CD8-positive, alpha-beta memory T cell (primary cell): Measurements from ENCODE around the gene CCNI2. TPM values are rescaled to one million over a fixed set of nuclear protein-coding genes. Genes with fewer than 3 reads are reported as not detected.

Experiments
- CTCF ChIA-PET: fragments of 350-600 bp; sonication (Branson Sonifier 250); formaldehyde crosslinking; loops from one replicate; lab custom pipeline; 2021; ENCODE audit warnings: antibody characterized with exemption; lab: Charles Lee
- POLR2A ChIA-PET: fragments of 350-600 bp; sonication (Branson Sonifier 250); formaldehyde crosslinking; loops from one replicate; lab custom pipeline; 2021; ENCODE audit warnings: antibody characterized with exemption; lab: Charles Lee
- DNase-seq, 5 donors: peaks; one replicate each; pipeline versions ENCODE4 v3.0.0 to v3.0.0-alpha.2; 2020 to 2022; ENCODE audit warnings: mixed read lengths in 1 of 5
- H3K27ac ChIP-seq: one replicate; pipeline ENCODE4 v1.7.0; 2013; ENCODE audit warnings: low read depth, mild to moderate bottlenecking, low read length, moderate library complexity
- H3K27me3 ChIP-seq: 2 replicates; pipeline ENCODE4 v1.7.0; 2013; ENCODE audit warnings: low read length, mild to moderate bottlenecking; ENCODE audit not compliant: insufficient read depth, poor library complexity, severe bottlenecking
- H3K36me3 ChIP-seq: 2 replicates; pipeline ENCODE4 v1.7.0; 2013; ENCODE audit warnings: mild to moderate bottlenecking, low read length, moderate library complexity; ENCODE audit not compliant: insufficient read depth
- H3K4me1 ChIP-seq: 2 replicates; pipeline ENCODE4 v1.7.0; 2013; ENCODE audit warnings: mild to moderate bottlenecking, low read length, moderate library complexity; ENCODE audit not compliant: insufficient read depth
- H3K4me3 ChIP-seq: 2 replicates; pipeline ENCODE4 v1.7.0; 2013; ENCODE audit warnings: mild to moderate bottlenecking, low read length
- H3K9me3 ChIP-seq: 2 replicates; pipeline ENCODE4 v1.7.0; 2013; ENCODE audit warnings: mild to moderate bottlenecking, low read length
- H3K27ac Mint-ChIP-seq, 8 donors: one replicate each; pipeline ENCODE4 v1.8.0; 2020 to 2021; ENCODE audit warnings: mixed read lengths in 8 of 8, mild to moderate bottlenecking in 6 of 8, inconsistent platforms in 3 of 8, moderate library complexity in 3 of 8
- H3K27me3 Mint-ChIP-seq, 2 donors: one replicate each; pipeline ENCODE4 v1.8.0; 2020 to 2021; ENCODE audit warnings: mixed read lengths in 2 of 2, mild to moderate bottlenecking in 1 of 2, moderate library complexity in 1 of 2
- H3K36me3 Mint-ChIP-seq, 3 donors: one replicate each; pipeline ENCODE4 v1.8.0; 2020 to 2021; ENCODE audit warnings: mixed read lengths in 3 of 3, inconsistent platforms in 1 of 3, mild to moderate bottlenecking in 1 of 3
- H3K4me1 Mint-ChIP-seq, 3 donors: one replicate each; pipeline ENCODE4 v1.8.0; 2020 to 2021; ENCODE audit warnings: mixed read lengths in 3 of 3, inconsistent platforms in 1 of 3, mild to moderate bottlenecking in 1 of 3
- H3K4me3 Mint-ChIP-seq, 7 donors: one replicate each; pipeline ENCODE4 v1.8.0; 2020 to 2021; ENCODE audit warnings: mixed read lengths in 7 of 7, mild to moderate bottlenecking in 6 of 7, moderate library complexity in 4 of 7, inconsistent platforms in 2 of 7
- H3K9me3 Mint-ChIP-seq, 5 donors: one replicate each; pipeline ENCODE4 v1.8.0; 2020 to 2022; ENCODE audit warnings: mixed read lengths in 5 of 5, mild to moderate bottlenecking in 3 of 5, moderate library complexity in 2 of 5, inconsistent platforms in 1 of 5
- polyA plus RNA-seq: library from polyadenylated mRNA; unstranded; fragments of 300-500 nt; fragmentation: Illumina TruSeq; gene quantifications from one replicate; pipeline ENCODE4 v1.2.3, GENCODE V29; 2021
- total RNA-seq, 2 experiments: library from RNA; stranded (reverse); gene quantifications; one replicate each; pipeline ENCODE4 v1.2.3, GENCODE V29; 2021

Gene CCNI2
- total RNA-seq (1 to 10 TPM; 8.8 to 9.1 TPM), polyA plus RNA-seq (3.4 TPM)

GRCh38 chr5:132746954-132747615, at the start of gene CCNI2:
Gene CCNI2, plus strand, starts transcription at chr5:132747426. Its CDS starts 70 bp downstream, at chr5:132747496.
- no peaks in the 10 kb centered on the region for H3K4me1 ChIP-seq
- H3K27me3 ChIP-seq, result no peaks in the 10 kb centered on the region
- POLR2A ChIA-PET, result interaction anchor here (0.5 to 2.2 kb wide), 6 partner anchors 9 to 308 kb away, joined by 3 to 29 read pairs (median 4); partner anchors contain the start of genes KIF3A and SEPTIN8
- CTCF ChIA-PET, result interaction anchor here (0.7 to 4.4 kb wide), 19 partner anchors 8 to 136 kb away, joined by 3 to 29 read pairs (median 4); partner anchors contain the start of genes GDF9, KIF3A and UQCRQ
- peak within 1 kb of the TSS; percentile 57 for H3K4me3 ChIP-seq
- H3K4me1 Mint-ChIP-seq, result peaks cover 7 to 29% (median 9%) of the 10 kb centered on the region in 3 donors
- no peaks in the 10 kb centered on the region for H3K36me3 ChIP-seq
- H3K27ac Mint-ChIP-seq, result peak within 1 kb of the TSS; percentile 7 to 94 (median 72)
- no peaks in the 10 kb centered on the region for H3K9me3 Mint-ChIP-seq
- H3K27me3 Mint-ChIP-seq, result peaks cover 0 to 3% of the 10 kb centered on the region in 2 donors
- peaks cover 0 to 12% (median 0%) of the 10 kb centered on the region in 3 donors for H3K36me3 Mint-ChIP-seq
- DNase-seq, result peak; percentile 54 to 82 (median 70)
- H3K4me3 Mint-ChIP-seq, result peak within 1 kb of the TSS; percentile 64 to 93 (median 82)
- peak within 1 kb of the TSS; percentile 38 for H3K27ac ChIP-seq
- no peaks in the 10 kb centered on the region for H3K9me3 ChIP-seq

- H3K9me3 ChIP-seq, result no peaks in the 10 kb centered on the region
- no peaks in the 10 kb centered on the region for H3K4me1 Mint-ChIP-seq
- H3K36me3 Mint-ChIP-seq, result peaks cover 27 to 57% (median 34%) of the 10 kb centered on the region in 3 donors
- no peak overlapping the region for H3K4me3 ChIP-seq
- no peak overlapping the region for H3K27ac ChIP-seq
- no peaks in the 10 kb centered on the region for H3K27me3 Mint-ChIP-seq
- POLR2A ChIA-PET, result no interaction called here
- H3K27me3 ChIP-seq, result no peaks in the 10 kb centered on the region
- no peaks in the 10 kb centered on the region for H3K9me3 Mint-ChIP-seq
- no peak overlapping the region for H3K4me3 Mint-ChIP-seq
- H3K4me1 ChIP-seq, result no peaks in the 10 kb centered on the region
- DNase-seq, result no peak
- no peak overlapping the region for H3K27ac Mint-ChIP-seq
- CTCF ChIA-PET, result no interaction called here
- H3K36me3 ChIP-seq, result peaks cover 8% of the 10 kb centered on the region
Measured at GRCh38 chr5:132704875-132705274, 42.4 kb upstream of the CCNI2 start.

GRCh38 chr5:132708645-132709044, 38.6 kb upstream of the CCNI2 start:
- no peak for DNase-seq
- ChIA-PET POLR2A (no interaction called here), CTCF (interaction anchor here (1.1 kb wide), 1 partner anchor 14 kb away, joined by 3 read pairs; no protein-coding TSS in a partner anchor)
- H3K9me3 ChIP-seq, result no peaks in the 10 kb centered on the region
- H3K27me3 ChIP-seq, result no peaks in the 10 kb centered on the region
- Mint-ChIP-seq H3K9me3 (no peaks in the 10 kb centered on the region), H3K36me3 (peaks cover 4 to 47% (median 17%) of the 10 kb centered on the region in 3 donors), H3K27me3 (no peaks in the 10 kb centered on the region), H3K4me3 (no peak overlapping the region), H3K4me1 (no peaks in the 10 kb centered on the region), H3K27ac (peak overlapping the region in 1 of 8 donors; percentile 36)
- no peaks in the 10 kb centered on the region for H3K4me1 ChIP-seq
- H3K27ac ChIP-seq, result no peak overlapping the region
- peaks cover 4% of the 10 kb centered on the region for H3K36me3 ChIP-seq
- no peak overlapping the region for H3K4me3 ChIP-seq

- H3K36me3 ChIP-seq, result no peaks in the 10 kb centered on the region
- H3K4me1 Mint-ChIP-seq, result peaks cover 0 to 12% (median 11%) of the 10 kb centered on the region in 3 donors
- no peaks in the 10 kb centered on the region for H3K27me3 ChIP-seq
- no peaks in the 10 kb centered on the region for H3K9me3 ChIP-seq
- CTCF ChIA-PET, result interaction anchor here (1.0 to 1.2 kb wide), 2 partner anchors 33 to 42 kb away, joined by 3 to 5 read pairs; partner anchors contain the start of gene CCNI2
- no peak overlapping the region for H3K27ac ChIP-seq
- H3K4me3 ChIP-seq, result no peak overlapping the region
- H3K36me3 Mint-ChIP-seq, result peaks cover 4 to 58% (median 10%) of the 10 kb centered on the region in 3 donors
- H3K4me1 ChIP-seq, result no peaks in the 10 kb centered on the region
- DNase-seq, result peak in 1 of 5 donors; percentile 9
- H3K9me3 Mint-ChIP-seq, result no peaks in the 10 kb centered on the region
- peak overlapping the region in 1 of 8 donors; percentile 51 for H3K27ac Mint-ChIP-seq
- H3K4me3 Mint-ChIP-seq, result peak overlapping the region in 1 of 7 donors; percentile 26
- no peaks in the 10 kb centered on the region for H3K27me3 Mint-ChIP-seq
- POLR2A ChIA-PET, result no interaction called here
Measured at GRCh38 chr5:132714456-132715307, 32.5 kb upstream of the CCNI2 start.

GRCh38 chr5:132718544-132719312, 28.5 kb upstream of the CCNI2 start:
- no peaks in the 10 kb centered on the region for H3K4me1 ChIP-seq
- H3K27me3 ChIP-seq, result no peaks in the 10 kb centered on the region
- Mint-ChIP-seq H3K9me3 (no peaks in the 10 kb centered on the region), H3K4me1 (peaks cover 0 to 12% (median 11%) of the 10 kb centered on the region in 3 donors), H3K27me3 (no peaks in the 10 kb centered on the region), H3K27ac (peak overlapping the region in 1 of 8 donors; percentile 26), H3K36me3 (peaks cover 0 to 61% (median 8%) of the 10 kb centered on the region in 3 donors), H3K4me3 (peak overlapping the region in 1 of 7 donors; percentile 18)
- no peak overlapping the region for H3K27ac ChIP-seq
- no peaks in the 10 kb centered on the region for H3K9me3 ChIP-seq
- CTCF ChIA-PET, result interaction anchor here (1.4 kb wide), 1 partner anchor 15 kb away, joined by 5 read pairs; no protein-coding TSS in a partner anchor
- DNase-seq, result no peak
- no peak overlapping the region for H3K4me3 ChIP-seq
- POLR2A ChIA-PET, result interaction anchor here (0.6 kb wide), 1 partner anchor 181 kb away, joined by 3 read pairs; no protein-coding TSS in a partner anchor
- H3K36me3 ChIP-seq, result peaks cover 6% of the 10 kb centered on the region

- H3K9me3 Mint-ChIP-seq, result no peaks in the 10 kb centered on the region
- peaks cover 0 to 55% (median 26%) of the 10 kb centered on the region in 3 donors for H3K36me3 Mint-ChIP-seq
- H3K4me3 ChIP-seq, result no peak overlapping the region
- DNase-seq, result no peak
- no peaks in the 10 kb centered on the region for H3K27me3 ChIP-seq
- peaks cover 10 to 15% (median 10%) of the 10 kb centered on the region in 3 donors for H3K4me1 Mint-ChIP-seq
- H3K9me3 ChIP-seq, result no peaks in the 10 kb centered on the region
- H3K27me3 Mint-ChIP-seq, result peaks cover 0 to 1% of the 10 kb centered on the region in 2 donors
- H3K4me3 Mint-ChIP-seq, result no peak overlapping the region
- H3K27ac ChIP-seq, result no peak overlapping the region
- ChIA-PET CTCF (no interaction called here), POLR2A (no interaction called here)
- no peaks in the 10 kb centered on the region for H3K36me3 ChIP-seq
- no peak overlapping the region for H3K27ac Mint-ChIP-seq
- H3K4me1 ChIP-seq, result no peaks in the 10 kb centered on the region
Measured at GRCh38 chr5:132725745-132726144, 21.5 kb upstream of the CCNI2 start.

GRCh38 chr5:132729896-132730295, 17.3 kb upstream of the CCNI2 start:
- CTCF ChIA-PET, result no interaction called here

More at GRCh38 chr5:132729896-132730295, 17.3 kb upstream of the CCNI2 start:
- POLR2A ChIA-PET, result no interaction called here
- no peaks in the 10 kb centered on the region for H3K9me3 ChIP-seq
- Mint-ChIP-seq H3K9me3 (no peaks in the 10 kb centered on the region), H3K4me1 (peaks cover 18 to 30% (median 27%) of the 10 kb centered on the region in 3 donors), H3K4me3 (no peak overlapping the region), H3K27ac (no peak overlapping the region), H3K27me3 (peaks cover 0 to 1% of the 10 kb centered on the region in 2 donors), H3K36me3 (peaks cover 0 to 57% (median 21%) of the 10 kb centered on the region in 3 donors)
- H3K4me1 ChIP-seq, result no peaks in the 10 kb centered on the region
- no peaks in the 10 kb centered on the region for H3K27me3 ChIP-seq
- no peak for DNase-seq
- H3K4me3 ChIP-seq, result no peak overlapping the region
- H3K36me3 ChIP-seq, result no peaks in the 10 kb centered on the region
- H3K27ac ChIP-seq, result no peak overlapping the region
